MM.1S (cell line): ENCODE results near the gene IFNB1.

Experiments
- DNase-seq: peaks from one replicate; pipeline ENCODE4 v3.0.0-alpha.2; 2015
- H2AFZ ChIP-seq: fragments of 300-600 bp; sonication (generic); 2 replicates; pipeline ENCODE4 v1.6.0; 2016; ENCODE audit warnings: antibody characterized with exemption, low read length
- H3F3A ChIP-seq: fragments of 300-600 bp; sonication (generic); 2 replicates; pipeline ENCODE4 v1.6.1; 2016; ENCODE audit warnings: mild to moderate bottlenecking, antibody characterized with exemption, low read length, moderate library complexity, mixed read lengths; ENCODE audit not compliant: insufficient read depth
- H3K27ac ChIP-seq: fragments of 300-600 bp; sonication (generic); 2 replicates; pipeline ENCODE4 v1.5.1; 2016; ENCODE audit warnings: mild to moderate bottlenecking, low read length
- H3K27me3 ChIP-seq: fragments of 300-600 bp; sonication (generic); replicated peaks from 2 replicates; pipeline ENCODE4 v1.6.0; 2016; ENCODE audit warnings: low read length; ENCODE audit not compliant: insufficient read depth
- H3K36me3 ChIP-seq: fragments of 300-600 bp; sonication (generic); replicated peaks from 2 replicates; pipeline ENCODE4 v1.6.1; 2016; ENCODE audit warnings: mild to moderate bottlenecking, low read length, mixed read lengths; ENCODE audit not compliant: insufficient read depth
- H3K4me1 ChIP-seq: fragments of 300-600 bp; sonication (generic); 2 replicates; pipeline ENCODE4 v1.6.1; 2016; ENCODE audit warnings: low read length, mixed read lengths
- H3K4me2 ChIP-seq: fragments of 300-600 bp; sonication (generic); 2 replicates; pipeline ENCODE4 v1.6.0; 2016; ENCODE audit warnings: low read depth, low read length
- H3K4me3 ChIP-seq: fragments of 300-600 bp; sonication (generic); 2 replicates; pipeline ENCODE4 v1.5.1; 2016; ENCODE audit warnings: low read length, mixed read lengths
- H3K79me2 ChIP-seq: fragments of 300-600 bp; sonication (generic); 2 replicates; pipeline ENCODE4 v1.6.1; 2016; ENCODE audit warnings: mixed run types, low read length, mixed read lengths
- H3K9ac ChIP-seq: fragments of 300-600 bp; sonication (generic); 2 replicates; pipeline ENCODE4 v1.6.1; 2016; ENCODE audit warnings: low read length, mixed read lengths
- H3K9me2 ChIP-seq: fragments of 300-600 bp; sonication (generic); replicated peaks from 2 replicates; pipeline ENCODE4 v1.6.1; 2016; ENCODE audit warnings: mild to moderate bottlenecking, low read length, mixed read lengths; ENCODE audit not compliant: insufficient read depth
- H3K9me3 ChIP-seq: fragments of 300-600 bp; sonication (generic); replicated peaks from 2 replicates; pipeline ENCODE4 v1.6.1; 2016; ENCODE audit warnings: mild to moderate bottlenecking, low read length, mixed read lengths; ENCODE audit not compliant: insufficient read depth
- H4K20me1 ChIP-seq: fragments of 300-600 bp; sonication (generic); 2 replicates; pipeline ENCODE4 v1.6.1; 2016; ENCODE audit warnings: mild to moderate bottlenecking, low read length, moderate library complexity, mixed read lengths; ENCODE audit not compliant: insufficient read depth
- CTCF ChIP-seq: fragments of 300-600 bp; sonication (generic); IDR thresholded peaks from 2 replicates; pipeline ENCODE4 v1.5.1; 2016; ENCODE audit warnings: antibody characterized with exemption, low read length, mixed read lengths
- EZH2 ChIP-seq: fragments of 300-600 bp; sonication (generic); optimal IDR thresholded peaks from 2 replicates; pipeline ENCODE3; 2017; ENCODE audit warnings: low read depth, mild to moderate bottlenecking, antibody characterized with exemption, low read length, mixed read lengths
- EZH2phosphoT487 ChIP-seq: fragments of 300-600 bp; sonication (generic); IDR thresholded peaks from 2 replicates; pipeline ENCODE4 v1.6.1; 2018; ENCODE audit warnings: antibody characterized with exemption, low read length

The IFNB1 gene

GRCh38 chr9:21056931-21057330, 20.8 kb downstream of the IFNB1 start:
- DNase-seq, result no peak
- Histone ChIP-seq H2AFZ (no peak overlapping the region), H4K20me1 (no peaks in the 10 kb centered on the region), H3K27ac (no peak overlapping the region), H3K79me2 (no peaks in the 10 kb centered on the region), H3K36me3 (no peaks in the 10 kb centered on the region), H3K9ac (no peak overlapping the region), H3K4me1 (peaks cover 12% of the 10 kb centered on the region; the same call in 1 of the 2 replicates), H3K27me3 (no peaks in the 10 kb centered on the region), H3K4me3 (no peak overlapping the region), H3K9me3 (no peaks in the 10 kb centered on the region), H3K9me2 (no peaks in the 10 kb centered on the region), H3K4me2 (no peak overlapping the region), H3F3A (no peaks in the 10 kb centered on the region)
- TF ChIP-seq EZH2phosphoT487, result no peak

DNA sequence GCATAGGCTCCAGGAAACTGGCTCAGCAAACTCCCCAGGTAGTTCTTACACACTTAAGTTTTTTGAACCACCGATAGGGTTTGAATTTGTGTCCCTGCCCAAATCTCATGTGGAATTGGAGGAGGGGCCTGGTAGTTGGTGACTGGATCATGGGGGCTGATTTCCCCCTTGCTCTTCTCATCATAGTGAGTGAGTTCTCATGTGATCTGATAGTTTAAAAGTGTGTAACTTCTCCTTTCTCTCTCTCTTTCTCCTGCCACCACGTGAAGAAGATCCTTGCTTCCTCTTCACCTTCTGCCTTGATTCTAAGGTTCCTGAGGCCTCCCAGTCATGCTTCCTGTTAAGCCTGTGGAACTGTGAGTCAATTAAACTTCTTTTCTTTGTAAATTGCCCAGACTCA, 23.9 kb downstream of the IFNB1 start:
- no peak overlapping the region for H3K27ac ChIP-seq
- H3K4me3 ChIP-seq, result no peak overlapping the region
- H3K27me3 ChIP-seq, result no peaks in the 10 kb centered on the region
- no peak for TF ChIP-seq EZH2
- TF ChIP-seq EZH2phosphoT487, result no peak
- no peak for TF ChIP-seq CTCF
- H3K9ac ChIP-seq, result no peak overlapping the region
- no peak overlapping the region for H2AFZ ChIP-seq
- no peaks in the 10 kb centered on the region for H3K36me3 ChIP-seq
- H3K79me2 ChIP-seq, result no peaks in the 10 kb centered on the region
- H3F3A ChIP-seq, result no peaks in the 10 kb centered on the region
- no peaks in the 10 kb centered on the region for H3K9me2 ChIP-seq
- no peak for DNase-seq
- no peaks in the 10 kb centered on the region for H3K4me1 ChIP-seq
- no peaks in the 10 kb centered on the region for H3K9me3 ChIP-seq
- H3K4me2 ChIP-seq, result no peak overlapping the region
- H4K20me1 ChIP-seq, result no peaks in the 10 kb centered on the region

GRCh38 chr9:21047281-21047691, 30.5 kb downstream of the IFNB1 start:
- Histone ChIP-seq H3K9ac (no peak overlapping the region), H3K27me3 (no peaks in the 10 kb centered on the region), H3K4me3 (no peak overlapping the region), H2AFZ (no peak overlapping the region), H3K4me2 (no peak overlapping the region), H3K27ac (no peak overlapping the region), H3K36me3 (no peaks in the 10 kb centered on the region), H3K9me2 (no peaks in the 10 kb centered on the region), H4K20me1 (no peaks in the 10 kb centered on the region), H3F3A (no peaks in the 10 kb centered on the region), H3K9me3 (no peaks in the 10 kb centered on the region), H3K4me1 (no peaks in the 10 kb centered on the region), H3K79me2 (no peaks in the 10 kb centered on the region)
- DNase-seq, result no peak
- TF ChIP-seq EZH2, result no peak
- TF ChIP-seq EZH2phosphoT487, result no peak
- no peak for TF ChIP-seq CTCF

- Histone ChIP-seq H3K9me2 (no peaks in the 10 kb centered on the region), H3F3A (no peaks in the 10 kb centered on the region), H2AFZ (no peak overlapping the region), H3K27me3 (no peaks in the 10 kb centered on the region), H3K9me3 (no peaks in the 10 kb centered on the region), H3K79me2 (no peaks in the 10 kb centered on the region), H3K9ac (no peak overlapping the region), H3K27ac (no peak overlapping the region), H3K36me3 (no peaks in the 10 kb centered on the region), H3K4me1 (no peaks in the 10 kb centered on the region), H3K4me3 (no peak overlapping the region), H4K20me1 (no peaks in the 10 kb centered on the region), H3K4me2 (no peak overlapping the region)
- TF ChIP-seq CTCF, result no peak
- TF ChIP-seq EZH2phosphoT487, result no peak
- TF ChIP-seq EZH2, result no peak
- no peak for DNase-seq
Observed at GRCh38 chr9:21043841-21044240, 33.9 kb downstream of the IFNB1 start.
